G401 (cell line): ENCODE data around the gene LPA. TPM values are rescaled to one million over a fixed set of nuclear protein-coding genes. Genes with fewer than 3 reads are reported as not detected.
A peak's percentile ranks its signal among the peaks of the same experiment; 100 is the strongest.
"Not testable (repeated sequence)": the region's sequence is repeated elsewhere in the genome, so short reads cannot be mapped to it uniquely, and the experiment has no call there.

ENCODE experiments used
- DNase-seq: peaks from one replicate; pipeline ENCODE4 v3.0.0-alpha.2; 2015; ENCODE audit warnings: low spot score
- in situ Hi-C: cut with HindIII; loops from 2 replicates; pipeline ENCODE4 v1.10.0; 2016; ENCODE audit warnings: low sequenced_read_pairs, mixed read lengths
- total RNA-seq: library from RNA; depleted of rRNA; stranded (reverse); fragments of >200 nt; shearing (Covaris generic); gene quantifications from 2 replicates; pipeline ENCODE4 v1.2.3, GENCODE V29; 2014

The LPA gene
- total RNA-seq, 1 experiment from 2014 or later, result not detected

DNA sequence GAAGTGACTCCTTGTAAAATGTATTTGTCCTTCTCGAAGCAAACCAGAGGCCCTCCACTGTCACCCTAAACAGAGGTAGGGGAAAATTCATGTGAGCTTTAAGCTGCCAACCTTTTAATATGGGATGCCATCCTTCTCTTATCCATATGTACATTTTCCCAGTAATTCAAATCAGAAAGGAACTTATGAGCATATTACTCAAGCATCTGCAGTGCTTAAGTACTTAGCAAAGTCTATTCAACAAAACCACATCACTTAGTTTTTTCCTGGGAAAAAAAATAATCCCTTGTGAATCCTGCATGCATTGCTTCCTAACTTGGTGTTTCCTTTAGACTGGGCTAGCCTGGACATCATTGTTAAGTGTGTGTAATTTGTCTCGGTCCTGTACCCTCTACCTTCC, 132.2 kb downstream of the LPA start:
- in situ Hi-C loops, result no loop called here

GRCh38 chr6:160529524-160529923, 134.6 kb downstream of the LPA start:
- in situ Hi-C loops, DNase-seq: not testable (repeated sequence)

More for the DNA sequence above, 132.2 kb downstream of the LPA start:
- no peak for DNase-seq

DNA sequence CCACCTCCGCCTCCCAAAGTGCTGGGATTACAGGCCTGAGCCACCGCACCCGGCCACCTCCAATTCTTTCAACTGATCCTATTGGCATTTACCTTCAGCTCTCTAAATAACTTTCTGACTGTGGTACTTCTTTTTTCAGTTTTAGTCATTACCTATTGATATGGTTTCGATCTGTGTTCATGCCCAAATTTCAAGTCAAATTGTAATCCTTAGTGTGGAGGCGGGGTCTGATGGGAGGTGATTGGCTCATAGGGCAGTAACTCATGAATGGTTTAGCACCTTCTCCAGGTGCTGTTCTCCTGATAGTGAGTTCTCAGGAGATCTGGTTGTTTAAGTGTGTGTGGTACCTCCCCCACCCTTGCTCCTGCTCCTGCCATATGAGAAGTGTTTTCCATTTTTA, 140.9 kb downstream of the LPA start:
- DNase-seq, result no peak
- in situ Hi-C loops, result no loop called here

GRCh38 chr6:160520043-160520904, 143.8 kb downstream of the LPA start:
- in situ Hi-C loops, result no loop called here
- DNase-seq, result peak; percentile 26

GRCh38 chr6:160519603-160520042, 144.5 kb downstream of the LPA start:
- in situ Hi-C loops, result no loop called here
- peak; percentile 73 for DNase-seq

DNA sequence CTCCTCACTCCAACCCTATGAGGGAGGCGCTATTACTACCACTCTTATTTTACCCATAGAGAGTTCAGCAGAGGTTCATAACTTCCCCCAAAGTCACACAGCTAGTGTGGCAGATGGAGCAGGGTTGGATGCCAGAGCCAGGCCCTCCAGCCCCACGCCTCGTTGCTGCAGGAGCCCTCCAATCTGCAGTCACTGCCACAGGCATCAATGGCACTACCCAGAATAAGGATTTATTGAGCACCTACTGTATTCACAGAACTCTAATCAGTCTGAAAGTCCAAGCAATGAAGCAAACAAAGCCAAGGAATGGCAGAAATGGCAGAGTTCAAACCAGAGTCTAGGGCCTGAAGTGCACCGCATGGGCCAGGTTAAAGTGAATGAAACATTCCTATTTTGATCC, 144.9 kb downstream of the LPA start:
- no peak for DNase-seq
- in situ Hi-C loops, result no loop called here

DNA sequence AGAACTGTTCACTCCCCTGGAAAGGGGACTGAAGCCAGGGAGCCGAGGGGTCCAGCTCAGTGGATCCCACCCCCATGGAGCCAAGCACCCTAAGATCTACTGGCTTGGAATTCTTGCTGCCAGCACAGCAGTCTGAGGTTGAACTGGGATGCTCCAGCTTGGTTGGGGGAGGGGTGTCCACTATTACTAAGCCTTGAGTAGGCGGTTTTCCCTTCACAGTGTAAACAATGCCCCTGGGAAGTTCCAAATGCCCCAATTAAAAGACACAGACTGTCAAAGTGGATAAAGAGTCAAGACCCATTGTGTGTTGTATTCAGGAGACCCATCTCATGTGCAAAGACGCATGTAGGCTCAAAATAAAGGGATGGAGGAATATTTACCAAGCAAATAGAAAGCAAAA, 150.2 kb downstream of the LPA start:
- no peak for DNase-seq

GRCh38 chr6:160510976-160511617, 153.0 kb downstream of the LPA start:
- in situ Hi-C loops, result no loop called here
- no peak for DNase-seq

More for the DNA sequence above, 150.2 kb downstream of the LPA start:
- in situ Hi-C loops, result no loop called here

GRCh38 chr6:160510199-160510598, 153.9 kb downstream of the LPA start:
- in situ Hi-C loops, result no loop called here
- no peak for DNase-seq

GRCh38 chr6:160509610-160510009, 154.5 kb downstream of the LPA start:
- DNase-seq, result no peak
- in situ Hi-C loops, result no loop called here

DNA sequence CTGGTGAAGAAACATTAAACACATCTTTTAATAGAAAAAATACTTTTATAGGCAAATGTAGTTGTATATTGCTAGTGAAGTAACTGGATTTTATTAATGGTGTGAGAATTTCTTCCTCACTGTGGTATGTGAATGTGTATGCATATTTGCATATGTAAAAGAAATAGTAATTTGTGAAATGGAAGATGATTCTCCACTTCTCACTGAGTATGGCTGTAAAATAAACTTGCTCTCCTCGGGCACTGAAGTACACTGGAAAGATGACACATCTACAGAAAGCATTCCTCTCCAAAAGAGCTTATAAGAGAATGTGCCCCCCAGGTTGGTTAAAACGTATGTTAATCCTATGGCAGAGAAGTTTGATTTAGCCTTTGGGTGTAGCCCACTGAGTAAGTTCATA, 155.5 kb downstream of the LPA start:
- in situ Hi-C loops, result no loop called here
- DNase-seq, result no peak

GRCh38 chr6:160507420-160507819, 156.7 kb downstream of the LPA start:
- no peak for DNase-seq
- in situ Hi-C loops, result no loop called here

DNA sequence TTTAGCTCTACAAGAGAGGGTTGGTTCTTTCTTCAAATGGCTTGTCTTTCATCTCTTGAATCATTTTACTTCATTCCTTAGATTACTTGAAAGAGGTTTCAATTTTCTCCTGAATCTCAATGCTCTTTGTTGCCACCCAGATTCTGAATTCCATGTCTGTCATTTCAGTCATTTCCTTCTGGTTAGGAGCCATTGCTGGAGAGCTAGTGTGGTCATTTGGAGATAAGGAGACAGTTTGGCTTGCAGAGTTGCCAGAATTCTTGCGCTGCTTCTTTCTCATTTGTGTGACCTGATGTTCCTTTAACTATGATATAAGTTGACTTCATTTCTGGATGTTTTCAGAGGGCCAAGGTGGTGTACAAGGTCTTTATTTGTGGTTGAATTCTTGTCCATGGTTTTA, 158.1 kb downstream of the LPA start:
- no peak for DNase-seq
- in situ Hi-C loops, result no loop called here

DNA sequence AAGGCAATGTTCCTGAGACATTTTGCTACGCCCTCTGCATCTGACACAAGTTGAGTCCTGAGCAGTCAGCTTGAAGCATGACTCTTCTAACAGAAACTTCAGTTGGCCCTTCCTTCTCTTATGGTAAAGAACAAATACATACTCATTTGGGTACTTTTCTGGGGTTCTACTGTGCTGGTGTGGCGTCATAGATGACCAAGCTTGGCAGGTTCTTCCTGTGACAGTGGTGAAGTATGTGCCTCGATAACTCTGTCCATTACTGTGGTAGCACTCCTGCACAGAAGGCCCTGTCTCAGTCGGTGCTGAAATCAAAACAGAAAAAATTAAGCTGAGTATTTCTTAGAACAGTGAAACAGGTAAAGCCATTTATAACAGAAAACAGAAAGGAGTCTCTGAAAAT, 163.4 kb downstream of the LPA start:
- DNase-seq, result no peak
- in situ Hi-C loops, result no loop called here

DNA sequence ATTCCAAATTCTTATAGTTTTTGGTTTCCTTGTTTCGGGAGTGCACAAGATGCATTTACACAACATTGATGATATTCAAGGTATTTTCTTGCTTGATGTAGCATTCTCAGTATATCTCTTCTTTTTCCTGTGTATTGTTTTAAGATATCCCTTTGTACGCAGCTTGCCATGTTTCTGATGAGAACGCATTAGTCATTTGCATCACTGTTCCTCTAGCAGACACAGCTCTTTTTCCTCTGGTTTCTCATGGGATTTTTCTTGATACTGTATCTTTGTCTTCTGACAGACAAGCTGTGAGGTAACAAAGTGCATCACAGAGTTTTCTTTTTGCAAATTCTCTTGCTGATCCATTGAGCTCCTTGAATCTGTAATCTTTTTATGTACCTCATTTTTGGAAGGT, 169.5 kb downstream of the LPA start:
- DNase-seq, result no peak
- in situ Hi-C loops, result no loop called here

- DNase-seq, result no peak
- in situ Hi-C loops, result no loop called here
Observed at GRCh38 chr6:160489091-160489490, 175.0 kb downstream of the LPA start.

DNA sequence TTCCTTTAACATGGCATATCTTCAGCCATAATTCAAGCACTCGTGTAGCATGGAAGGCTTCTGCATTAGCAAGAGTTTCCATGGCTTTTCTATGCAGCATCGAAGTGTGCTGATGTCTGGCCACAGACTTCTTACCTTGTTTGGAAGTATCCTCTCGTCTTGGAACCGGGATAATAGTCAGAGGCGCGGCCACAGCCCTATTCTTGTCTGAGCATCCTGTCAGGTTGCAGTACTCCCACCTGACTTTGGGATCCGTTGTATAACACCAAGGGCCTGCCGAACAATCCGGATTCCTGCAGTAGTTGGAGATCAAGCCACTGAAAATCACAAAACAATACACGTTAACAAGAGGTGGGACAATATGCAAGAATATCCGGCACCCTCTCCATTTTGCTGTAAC, 177.0 kb downstream of the LPA start:
- in situ Hi-C loops, result no loop called here

More for the DNA sequence above, 177.0 kb downstream of the LPA start:
- DNase-seq, result no peak
